Activated effector memory CD4-positive, alpha-beta T cell treated with Interleukin-2 at 50 U/mL for 16 hours (primary cell): ENCODE measurements around the gene ZNF385A.

Source experiments
- DNase-seq: peaks from one replicate; pipeline ENCODE4 v3.0.0-alpha.2; 2020

The ZNF385A gene

GRCh38 chr12:54415221-54415929, 30.8 kb upstream of the ZNF385A start:
- DNase-seq: no peak

DNA sequence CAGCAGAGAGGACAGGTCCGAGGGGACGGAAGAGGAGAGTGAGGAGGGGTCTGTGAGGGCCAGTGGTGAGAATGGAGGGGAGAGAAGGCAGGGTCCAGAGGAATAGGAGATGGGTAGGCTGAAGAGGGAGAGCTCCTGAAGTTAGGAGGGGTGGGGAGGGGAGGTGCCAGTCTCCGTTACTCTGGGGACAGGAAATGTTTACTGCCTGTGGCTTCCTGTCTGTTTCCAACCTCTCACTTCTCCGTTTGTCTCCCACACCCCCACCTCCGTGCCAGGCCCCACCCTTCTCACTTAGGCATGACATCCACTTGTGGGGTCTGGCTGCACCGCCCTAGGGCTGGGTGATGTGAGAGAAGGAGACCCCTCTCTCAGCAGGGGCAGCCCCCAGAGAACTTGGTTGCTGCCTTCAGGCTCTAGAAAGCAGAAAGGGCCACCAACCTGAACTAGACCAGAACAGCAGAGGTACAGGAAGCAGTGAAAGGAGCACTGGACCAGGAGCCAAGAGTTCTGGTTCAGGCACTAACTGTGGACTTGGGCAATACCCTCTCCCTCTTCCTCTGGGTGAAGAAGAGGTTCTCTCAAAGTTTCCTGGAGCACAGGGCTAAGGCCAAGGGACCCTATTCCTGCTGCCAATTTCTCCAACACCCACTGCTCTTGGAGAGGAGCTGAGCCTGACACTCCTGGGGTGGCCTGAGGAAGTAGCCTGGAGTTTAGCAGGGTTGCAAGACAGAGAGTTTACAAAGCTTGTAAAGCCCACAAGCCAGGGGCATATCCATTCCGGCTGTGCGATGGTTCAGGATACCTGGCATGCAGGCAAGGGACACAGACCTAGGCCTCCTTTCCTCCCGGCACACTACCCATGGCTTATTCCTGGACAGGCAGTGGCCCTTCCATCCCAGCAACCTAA, 29.0 kb upstream of the ZNF385A start:
- DNase-seq: peak; percentile 77

DNA sequence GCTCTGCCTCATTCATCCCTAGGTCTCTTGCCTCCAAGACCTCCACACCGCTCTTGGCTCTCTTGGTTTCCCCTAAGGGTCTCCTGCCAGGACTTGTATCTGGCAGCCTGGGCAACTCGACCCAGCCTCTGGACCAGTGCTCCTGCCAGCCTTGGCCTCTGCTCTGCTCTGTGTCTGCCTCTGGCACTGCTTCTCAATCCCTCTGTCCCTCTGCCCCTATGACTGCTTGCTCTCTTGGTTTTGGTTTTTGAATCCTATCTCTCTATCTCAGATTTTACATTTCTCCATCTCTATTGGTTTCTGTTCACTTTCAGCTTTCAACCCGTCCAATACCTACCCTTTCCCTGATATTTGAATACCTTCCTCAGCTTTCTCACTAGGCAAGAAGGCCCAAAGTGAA, 28.3 kb upstream of the ZNF385A start:
- DNase-seq: no peak

GRCh38 chr12:54412348-54412747, 27.8 kb upstream of the ZNF385A start:
- DNase-seq: no peak

DNA sequence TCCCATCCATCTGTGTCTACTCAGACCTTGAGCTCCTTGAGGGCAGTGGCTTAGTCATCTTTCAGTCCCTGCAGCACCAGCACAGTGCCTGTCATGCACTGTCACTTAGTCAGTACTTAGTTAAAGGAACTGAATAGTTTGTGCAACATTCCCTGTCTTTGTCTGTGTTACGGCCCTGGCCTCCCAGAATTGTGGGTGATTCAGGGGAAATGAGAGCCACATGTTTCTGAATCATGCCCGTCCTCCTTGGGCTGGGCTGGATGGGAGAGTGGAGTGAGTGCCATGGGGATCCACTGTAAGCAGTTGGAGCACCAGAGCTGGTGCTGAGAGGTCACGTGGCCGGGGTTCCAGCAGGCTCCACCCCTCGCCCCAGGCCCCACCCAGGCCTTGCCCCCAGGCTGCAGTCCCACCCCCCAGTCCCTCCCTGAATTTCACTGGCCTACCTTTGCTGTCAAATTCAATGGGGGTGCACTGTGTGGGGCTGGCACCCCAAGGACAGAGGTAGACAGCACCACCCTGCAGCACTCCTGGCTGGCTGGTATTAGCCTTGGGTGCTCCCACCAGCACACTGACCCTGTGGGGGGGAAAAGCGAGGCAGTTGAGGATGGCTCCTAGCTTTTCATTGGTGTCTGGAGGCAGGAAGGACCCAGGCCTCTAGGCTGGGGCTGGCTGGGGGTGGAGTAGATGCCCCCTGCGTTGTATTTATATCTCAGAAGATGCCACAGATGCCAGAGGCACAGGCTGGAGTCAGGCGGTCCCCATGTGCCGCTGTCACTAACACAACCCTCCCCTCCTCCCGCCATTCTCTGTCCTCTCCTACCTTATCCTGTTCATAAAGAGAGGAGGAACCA, 27.1 kb upstream of the ZNF385A start:
- peak; percentile 60 for DNase-seq

- no peak for DNase-seq
Measured at GRCh38 chr12:54409267-54409666, 24.7 kb upstream of the ZNF385A start.

DNA sequence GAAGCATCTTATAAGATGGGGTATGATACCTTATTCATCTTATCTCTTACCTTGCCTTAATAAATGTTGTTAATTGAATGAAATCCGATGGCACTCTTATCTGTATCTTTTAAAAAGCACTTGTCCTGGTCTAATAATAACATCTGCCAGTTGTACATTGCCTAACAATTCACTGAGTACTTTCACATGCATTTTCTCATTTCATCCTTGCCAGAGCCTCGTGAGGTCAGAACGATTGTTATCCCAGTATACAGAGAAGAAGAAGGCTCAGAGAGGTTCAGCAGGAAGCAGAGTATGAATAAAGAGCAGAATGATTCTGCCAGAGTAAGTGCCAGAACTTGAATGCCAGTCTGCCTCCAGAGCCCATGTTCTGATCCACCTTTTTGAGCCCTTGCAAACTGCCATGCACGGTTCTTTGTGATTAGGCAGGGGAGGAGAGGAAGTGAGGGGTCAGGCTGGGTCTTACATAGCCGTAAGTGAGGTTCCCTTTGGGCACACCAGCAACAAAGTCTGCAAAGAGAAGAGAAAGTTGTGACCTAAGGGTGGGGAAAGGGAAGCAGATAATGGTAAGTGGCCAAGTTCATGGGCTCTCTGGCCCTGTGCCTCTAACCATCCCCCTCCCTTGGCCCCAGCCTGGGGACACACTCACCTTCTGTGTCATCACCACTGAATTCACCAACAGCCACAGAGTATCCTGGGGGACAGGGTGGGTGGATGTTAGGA, 22.8 kb upstream of the ZNF385A start:
- DNase-seq: no peak

DNA sequence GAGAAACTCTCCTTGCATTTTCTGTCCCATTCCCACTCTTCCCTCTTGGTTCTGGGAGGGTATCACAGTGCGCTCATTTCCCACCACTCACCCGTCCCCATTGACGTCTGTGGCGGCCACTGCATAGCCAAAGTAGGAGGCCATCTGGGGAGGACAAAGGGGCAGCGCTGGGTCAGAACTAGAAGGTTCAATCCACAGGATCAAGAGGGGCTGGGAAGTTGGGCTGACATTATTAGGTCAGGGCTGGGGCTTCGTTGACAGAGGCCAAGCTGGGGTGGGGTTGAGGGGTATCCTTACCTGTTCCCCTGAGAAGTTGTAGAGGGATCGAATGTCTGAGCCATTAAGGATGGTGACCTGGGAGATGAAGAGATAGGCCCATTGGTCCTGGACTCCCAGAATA, 21.0 kb upstream of the ZNF385A start:
- DNase-seq: no peak

DNA sequence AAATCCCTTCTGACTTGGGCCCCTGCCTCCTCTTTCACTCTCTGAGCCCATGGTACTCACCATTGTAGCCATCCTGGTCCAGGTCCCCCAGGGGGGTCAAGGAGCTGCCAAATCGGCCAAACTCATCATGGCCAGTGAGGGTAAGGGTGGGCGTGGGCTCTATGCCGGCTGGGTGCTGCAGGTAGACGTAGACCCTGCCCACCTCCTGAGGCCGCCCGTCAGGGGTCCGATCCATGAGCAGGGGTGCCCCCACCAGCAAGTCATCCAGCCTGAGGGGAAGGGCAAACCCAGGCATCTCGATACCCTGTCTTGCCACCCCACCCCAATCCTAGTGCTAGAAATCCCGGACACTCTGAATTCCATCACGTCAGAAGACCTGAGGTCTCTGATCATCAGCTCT, 20.6 kb upstream of the ZNF385A start:
- DNase-seq: no peak

- peak; percentile 47 for DNase-seq
Measured at GRCh38 chr12:54404061-54405004, 19.8 kb upstream of the ZNF385A start.

GRCh38 chr12:54401119-54401518, 16.6 kb upstream of the ZNF385A start:
- DNase-seq: no peak

DNA sequence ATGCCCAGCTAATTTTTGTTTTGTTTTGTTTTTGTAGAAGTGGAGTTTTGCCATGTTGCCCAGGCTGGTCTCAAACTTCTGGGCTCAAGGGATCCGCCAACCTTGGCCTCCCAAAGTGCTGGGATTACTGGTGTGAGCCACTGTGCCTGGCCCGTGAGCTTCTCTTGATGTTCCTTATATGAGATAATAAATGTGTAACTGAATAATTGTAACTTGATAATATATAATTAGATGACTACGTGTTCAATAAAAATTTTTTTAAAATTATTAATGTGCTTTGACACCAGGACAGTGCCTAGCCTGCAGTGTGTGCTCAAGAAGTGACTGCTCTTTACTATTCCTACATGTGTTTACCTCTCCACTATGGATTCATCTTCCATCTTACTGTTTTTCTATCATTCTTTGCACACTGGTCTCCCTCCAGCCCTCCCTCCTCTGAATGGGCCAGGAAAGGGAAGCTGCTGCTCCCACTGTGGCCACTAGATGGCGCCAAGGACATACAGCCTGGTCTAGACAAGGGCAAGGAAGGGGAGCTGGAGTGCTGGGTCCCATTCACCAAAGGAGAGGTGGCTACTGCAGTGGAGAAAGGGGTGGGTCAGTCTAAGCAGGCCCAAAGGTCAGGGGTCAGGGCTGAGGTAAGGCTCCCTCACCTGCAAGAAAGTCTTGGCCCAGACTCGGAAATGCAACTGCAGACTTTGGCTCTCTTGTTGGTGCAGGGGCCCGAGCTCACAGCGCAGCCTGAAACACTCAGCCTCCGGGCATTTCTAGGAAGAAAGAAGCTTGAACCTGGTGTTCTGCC, 14.7 kb upstream of the ZNF385A start:
- DNase-seq: peak; percentile 82

DNA sequence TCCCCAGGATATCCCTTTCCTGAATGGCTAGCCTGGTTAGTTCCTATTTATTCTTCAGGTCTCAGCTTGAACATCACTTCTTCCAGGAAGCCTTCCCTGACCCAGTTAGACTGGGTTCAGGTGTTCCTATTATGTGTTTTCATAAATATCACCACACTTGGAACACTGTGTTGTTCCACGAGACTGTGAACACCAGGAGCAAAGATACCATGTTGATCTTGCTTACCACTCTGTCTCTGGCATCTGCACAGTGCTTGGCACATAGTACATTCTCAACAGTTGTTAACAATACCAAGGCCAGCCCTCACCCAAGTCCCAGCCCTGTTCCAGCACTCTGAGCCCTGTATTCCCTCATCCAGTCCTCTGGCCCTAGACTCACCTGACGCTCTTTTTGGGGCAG, 13.7 kb upstream of the ZNF385A start:
- no peak for DNase-seq

- no peak for DNase-seq
Measured at GRCh38 chr12:54397157-54397556, 12.6 kb upstream of the ZNF385A start.

DNA sequence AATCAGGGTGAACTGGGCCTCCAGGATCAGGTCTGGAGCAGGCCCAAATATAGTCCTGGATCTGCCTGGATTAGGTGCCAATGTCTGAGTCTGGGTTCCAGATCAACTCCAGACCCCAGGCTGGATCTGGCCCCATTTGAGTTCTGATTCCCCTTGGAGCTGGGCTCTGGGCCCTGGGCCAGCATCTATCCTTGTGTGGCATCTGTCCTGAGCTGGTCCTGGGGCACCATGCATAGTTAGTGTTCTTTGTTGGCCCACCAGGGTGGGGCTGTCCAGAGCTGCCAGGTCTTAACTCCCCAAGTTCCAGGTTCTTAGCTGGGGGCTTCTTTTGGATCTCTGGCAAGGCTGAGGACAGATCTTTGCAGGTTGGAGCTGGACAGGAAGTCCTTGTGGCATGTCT, 11.0 kb upstream of the ZNF385A start:
- DNase-seq: no peak

DNA sequence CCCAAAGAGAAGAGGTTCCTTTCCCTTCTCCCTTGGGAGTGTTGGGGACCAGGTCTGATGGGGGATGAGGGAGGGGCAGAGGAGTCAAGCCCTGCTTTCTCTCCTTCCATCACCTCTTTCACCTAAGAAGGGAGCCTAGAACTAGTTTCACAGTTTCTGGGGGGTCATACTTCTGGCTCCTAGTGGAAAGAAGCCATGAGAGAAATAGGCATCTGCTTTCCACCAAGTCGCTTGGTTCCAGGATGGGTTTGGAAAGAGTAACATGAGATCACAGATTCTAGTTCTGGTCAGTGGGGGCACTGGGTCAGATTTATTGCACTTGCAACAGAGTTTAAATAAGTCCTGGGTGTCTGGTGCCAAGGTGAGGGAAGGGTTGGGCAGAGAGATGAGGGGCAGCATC, 10.5 kb upstream of the ZNF385A start:
- DNase-seq: no peak

DNA sequence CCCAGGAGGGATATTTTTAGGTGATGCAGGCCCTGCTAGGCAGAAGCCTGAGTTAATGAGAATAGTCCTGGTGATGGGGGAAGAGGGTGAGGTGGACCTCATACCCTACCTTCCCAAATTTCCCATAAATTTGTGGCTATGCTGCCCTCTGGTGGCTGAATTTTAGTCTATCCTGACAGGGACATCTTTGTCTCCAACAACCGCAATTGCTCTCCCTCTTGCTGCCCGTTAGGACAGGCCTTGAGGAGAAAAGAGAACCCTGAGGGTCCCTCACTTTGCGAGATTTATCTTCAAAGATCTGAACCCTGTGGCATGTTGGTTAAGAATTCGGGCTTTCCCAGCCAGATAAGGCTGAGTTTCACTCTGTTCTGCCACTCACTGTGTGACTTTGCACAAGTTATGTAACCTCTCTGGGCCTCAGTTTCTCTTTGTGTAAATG, 9.8 kb upstream of the ZNF385A start:
- DNase-seq: no peak

- no peak for DNase-seq
Measured at GRCh38 chr12:54393743-54394142, 9.2 kb upstream of the ZNF385A start.

DNA sequence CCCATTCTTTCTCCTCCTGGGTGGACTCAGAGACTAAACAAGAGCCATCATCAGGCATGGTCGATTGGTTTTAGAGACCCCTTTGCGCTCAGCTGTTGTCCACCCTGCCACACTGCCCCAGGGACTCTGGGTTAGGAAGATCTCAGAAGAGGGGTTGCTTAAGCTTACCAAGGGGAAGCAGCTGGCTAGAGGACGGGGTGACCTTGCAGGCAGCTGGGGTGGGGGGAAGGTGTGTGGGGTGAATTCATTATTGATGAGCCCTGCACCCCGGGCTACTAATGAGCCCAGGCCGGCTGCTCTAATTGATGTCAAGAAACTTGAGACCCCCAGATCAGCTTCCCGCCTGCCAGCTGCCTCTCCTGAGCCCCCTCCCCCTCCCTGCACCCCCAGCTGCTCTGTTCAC, 8.7 kb upstream of the ZNF385A start:
- no peak for DNase-seq

GRCh38 chr12:54392485-54393206, 8.1 kb upstream of the ZNF385A start:
- no peak for DNase-seq
